ENCODE data around the gene HHIPL2. TPM values are rescaled to one million over a fixed set of nuclear protein-coding genes. Genes with fewer than 3 reads are reported as not detected.
A peak's percentile ranks its signal among the peaks of the same experiment; 100 is the strongest.

Gene HHIPL2
- total and polyA plus RNA-seq, 2 of the 4 experiments (the other 2 are of a cell fraction), result under 0.01 to 0.12 TPM

GRCh38 chr1:222557148-222557547 lies 9.2 kb upstream of the HHIPL2 start:
- H3K36me3 ChIP-seq (ENCODE audit: control insufficient read depth, insufficient read depth, low read length), result peaks cover 4% of the 10 kb centered on the region
- no peak overlapping the region for H3K18ac ChIP-seq (ENCODE audit: low read depth, low read length)
- no peak overlapping the region for H4K5ac ChIP-seq (ENCODE audit: low read depth, low read length)
- H3K9ac ChIP-seq (ENCODE audit: low read depth, low read length), result no peak overlapping the region
- WGBS, 2 experiments (ENCODE audit: extremely low coverage in 2 of 2, insufficient read length in 1 of 2), result no CpG with 5 or more reads among the region's 6 CpGs
- no peak overlapping the region for H3K4me2 ChIP-seq (ENCODE audit: low read depth, low read length)
- H3K14ac ChIP-seq (replicated peaks; ENCODE audit: low read depth, low read length), result no peak overlapping the region
- H2AK5ac ChIP-seq (ENCODE audit: low read depth, low read length), result no peak overlapping the region
- no peak overlapping the region for H2AK9ac ChIP-seq (replicated peaks; ENCODE audit: low read depth, low read length, poor library complexity)
- H3K79me1 ChIP-seq (ENCODE audit: low read depth in 1 of 2, low read length in 2 of 2), result no peaks in the 10 kb centered on the region
- H3K27me3 ChIP-seq (ENCODE audit: control insufficient read depth, insufficient read depth, low read length), result no peaks in the 10 kb centered on the region
- no TSS peak for BruUV-seq (replicated peaks)
- no peaks in the 10 kb centered on the region; the same call in 1 of the 2 replicates for H3K9me1 ChIP-seq (ENCODE audit: insufficient read depth, low read length)
- no peak overlapping the region for H3K4me3 ChIP-seq (ENCODE audit: insufficient read depth, low read depth, low read length)
- no peaks in the 10 kb centered on the region for H3K9me3 ChIP-seq (ENCODE audit: control insufficient read depth, insufficient read depth, low read length)
- CTCF ChIA-PET, result interaction anchor here (0.6 kb wide), 1 partner anchor 267 kb away, joined by 5 read pairs; no protein-coding TSS in a partner anchor
- no peak for ATAC-seq (ENCODE audit: low read depth)
- H2BK15ac ChIP-seq (ENCODE audit: low read depth, low read length), result no peak overlapping the region
- no peak overlapping the region for H2BK5ac ChIP-seq (ENCODE audit: low read depth, low read length, poor library complexity, severe bottlenecking)
- no peak overlapping the region for H3K4ac ChIP-seq (ENCODE audit: low read depth, low read length)
- no peak overlapping the region for H2BK20ac ChIP-seq (ENCODE audit: low read depth, low read length)
- intact Hi-C loops (cut with micrococcal nuclease) (no loop called here), dilution Hi-C loops (cut with HindIII; ENCODE audit: low sequenced_read_pairs, unreplicated experiment) (no loop called here), in situ Hi-C loops (cut with MboI; ENCODE audit: low sequenced_read_pairs) (no loop called here)
- H2BK120ac ChIP-seq (ENCODE audit: low read depth, low read length), result no peak overlapping the region
- H4K20me1 ChIP-seq (ENCODE audit: insufficient read depth, low read length), result no peaks in the 10 kb centered on the region
- no peak overlapping the region for H4K8ac ChIP-seq (ENCODE audit: low read depth in 2 of 2, low read length in 2 of 2)
- H4K91ac ChIP-seq (ENCODE audit: insufficient read depth, low read depth, low read length), result no peak overlapping the region
- TF ChIP-seq CEBPB (IDR thresholded peaks at IDR 0.05; ENCODE audit: low read depth, low read length) (no peak), USF2 (IDR thresholded peaks at IDR 0.05; ENCODE audit: low read depth, low read length) (no peak), RFX5 (IDR thresholded peaks at IDR 0.05; ENCODE audit: low read depth, low read length) (no peak), MAFK (IDR thresholded peaks at IDR 0.05; ENCODE audit: low read depth, low read length) (no peak), RCOR1 (IDR thresholded peaks at IDR 0.05; ENCODE audit: insufficient replicate concordance, low read length) (no peak), CTCF (conservative IDR thresholded peaks at IDR 0.05; ENCODE audit: low read depth, low read length) (no peak), FOS (IDR thresholded peaks at IDR 0.05; ENCODE audit: low read depth, low read length) (no peak), CHD1 (IDR thresholded peaks at IDR 0.05; ENCODE audit: low read depth, low read length) (no peak), POLR2A (IDR thresholded peaks at IDR 0.05; ENCODE audit: low read depth, low read length) (no peak), MXI1 (IDR thresholded peaks at IDR 0.05; ENCODE audit: borderline replicate concordance, low read depth, low read length) (no peak), RAD21 (IDR thresholded peaks at IDR 0.05; ENCODE audit: low read length) (no peak), SMC3 (IDR thresholded peaks at IDR 0.05; ENCODE audit: low read depth, low read length) (no peak), BHLHE40 (IDR thresholded peaks at IDR 0.05; ENCODE audit: low read depth, low read length) (no peak)
- no peak overlapping the region for H3K27ac ChIP-seq (ENCODE audit: insufficient read depth, low read length)
- no peak overlapping the region for H2AFZ ChIP-seq (replicated peaks; ENCODE audit: low read length, poor library complexity)
- POLR2A ChIA-PET (ENCODE audit: unreplicated experiment), result no interaction called here
- no peaks in the 10 kb centered on the region for H3K4me1 ChIP-seq (ENCODE audit: control insufficient read depth, insufficient read depth, low read length)
- DNase-seq, result peak; percentile 40
- no peak overlapping the region for H3K23ac ChIP-seq (ENCODE audit: low read depth, low read length)
- H3K56ac ChIP-seq (ENCODE audit: extremely low read depth, insufficient read depth, low read length), result no peak overlapping the region

Measured in IMR-90 (cell line).